K562 (cell line): Measurements from ENCODE around the gene TPGS1. TPM values are rescaled to one million over a fixed set of nuclear protein-coding genes. Genes with fewer than 3 reads are reported as not detected.

Experiments
- ARID2 ChIP-seq: fragments of 450-650 bp; IDR thresholded peaks from 2 replicates; pipeline ENCODE4 v1.6.1; 2017; ENCODE audit warnings: antibody characterized with exemption, mild to moderate bottlenecking
- CLOCK ChIP-seq: fragments of 250-450 bp; sonication (Bioruptor Pico); IDR thresholded peaks from 2 replicates; pipeline ENCODE4 v1.4.0; 2020; ENCODE audit warnings: mild to moderate bottlenecking, moderate library complexity, borderline replicate concordance
- ELK1 ChIP-seq: sonication (generic); formaldehyde crosslinking; IDR thresholded peaks from 2 replicates; pipeline ENCODE4 v1.8.1; 2022; ENCODE audit warnings: missing genetic modification reagents
- ETS2 ChIP-seq: IDR thresholded peaks from 2 replicates; pipeline ENCODE4 v1.6.1; 2016; ENCODE audit warnings: borderline replicate concordance, missing genetic modification characterization, mild to moderate bottlenecking, moderate library complexity, missing compliant biosample characterization; ENCODE audit not compliant: poor library complexity, severe bottlenecking
- ETV1 ChIP-seq: fragments of 450-650 bp; conservative IDR thresholded peaks from 2 replicates; pipeline ENCODE4 v1.6.1; 2016; ENCODE audit warnings: missing genetic modification characterization, control low read depth, low read depth, missing compliant biosample characterization
- FOXA1 ChIP-seq: fragments of 450-650 bp; IDR thresholded peaks from 2 replicates; pipeline ENCODE4 v1.6.1; 2016; ENCODE audit warnings: mild to moderate bottlenecking, borderline replicate concordance
- GABPB1 ChIP-seq: sonication (generic); formaldehyde crosslinking; IDR thresholded peaks from 2 replicates; pipeline ENCODE4 v1.8.0; 2022; ENCODE audit warnings: mild to moderate bottlenecking, missing genetic modification reagents
- GTF2F1 ChIP-seq: IDR thresholded peaks from 2 replicates; pipeline ENCODE4 v1.6.1; 2011; ENCODE audit warnings: low read depth, low read length, improper control_type of control experiment
- HDAC8 ChIP-seq: fragments of 450-650 bp; IDR thresholded peaks from 2 replicates; pipeline ENCODE4 v1.6.1; 2016; ENCODE audit warnings: mild to moderate bottlenecking, missing genetic modification characterization, moderate library complexity, missing compliant biosample characterization
- HIVEP1 ChIP-seq: fragments of 250-450 bp; sonication (Bioruptor Pico); IDR thresholded peaks from 2 replicates; pipeline ENCODE4 v1.4.0; 2020; ENCODE audit warnings: mild to moderate bottlenecking
- KLF13 ChIP-seq: fragments of 450-650 bp; IDR thresholded peaks from 2 replicates; pipeline ENCODE4 v1.6.1; 2016; ENCODE audit warnings: missing genetic modification characterization, low read depth, mild to moderate bottlenecking, missing compliant biosample characterization, moderate library complexity, borderline replicate concordance
- MTA3 ChIP-seq: fragments of 450-650 bp; formaldehyde crosslinking; IDR thresholded peaks from 2 replicates; pipeline ENCODE4 v1.6.1; 2017; ENCODE audit warnings: mild to moderate bottlenecking, borderline replicate concordance
- MTF1 ChIP-seq: fragments of 250-450 bp; sonication (Bioruptor Pico); IDR thresholded peaks from 2 replicates; pipeline ENCODE4 v1.9.0; 2021; ENCODE audit warnings: moderate library complexity, mild to moderate bottlenecking, inconsistent platforms, borderline replicate concordance
- TAL1 ChIP-seq: fragments of 450-650 bp; IDR thresholded peaks from 2 replicates; pipeline ENCODE4 v1.6.1; 2016; ENCODE audit warnings: mild to moderate bottlenecking
- THRAP3 ChIP-seq: fragments of 450-650 bp; IDR thresholded peaks from 2 replicates; pipeline ENCODE4 v1.6.1; 2016; ENCODE audit warnings: mild to moderate bottlenecking, inconsistent platforms, borderline replicate concordance
- YBX1 ChIP-seq: fragments of 450-650 bp; IDR thresholded peaks from 2 replicates; pipeline ENCODE4 v1.7.1; 2016; ENCODE audit warnings: mild to moderate bottlenecking
- ZBTB2 ChIP-seq: fragments of 450-650 bp; IDR thresholded peaks from 2 replicates; pipeline ENCODE4 v1.6.1; 2016; ENCODE audit warnings: antibody characterized with exemption
- ZNF146 ChIP-seq: IDR thresholded peaks from one replicate; pipeline ENCODE4 v1.6.1; 2018; ENCODE audit warnings: missing compliant biosample characterization; ENCODE audit not compliant: unreplicated experiment
- ZNF175 ChIP-seq: fragments of 200-800 bp; sonication (Bioruptor generic); IDR thresholded peaks from 2 replicates; pipeline ENCODE4 v1.6.1; 2016; ENCODE audit warnings: low read depth, mild to moderate bottlenecking, missing genetic modification characterization, missing compliant biosample characterization
- ZNF408 ChIP-seq: fragments of 250-450 bp; sonication (Bioruptor Pico); IDR thresholded peaks from 2 replicates; pipeline ENCODE4 v1.4.0; 2020; ENCODE audit warnings: low read depth, mild to moderate bottlenecking, moderate library complexity
- ZNF449 ChIP-seq: fragments of 250-450 bp; sonication (Bioruptor Pico); IDR thresholded peaks from 2 replicates; pipeline ENCODE4 v1.8.0; 2022; ENCODE audit warnings: moderate library complexity, mild to moderate bottlenecking, inconsistent platforms
- ZNF79 ChIP-seq: fragments of 250-450 bp; sonication (Bioruptor Pico); IDR thresholded peaks from 2 replicates; pipeline ENCODE4 v1.4.0; 2020; ENCODE audit warnings: low read depth, mild to moderate bottlenecking, moderate library complexity
- polyA plus RNA-seq, 8 experiments: library from polyadenylated mRNA; depleted of rRNA in 4 of 8; stranded (reverse) in 5 of 8; unstranded in 3 of 8; fragments of >200 nt; fragmentation: Nextera tagmentation in 2 of 8; fragmentation: Illumina TruSeq in 1 of 8; extraction: Ambion mirVana in 2 of 8; extraction: Trizol in 1 of 8; gene quantifications; 2 replicates each; pipeline versions ENCODE4 v1.2.1 to v1.2.3, GENCODE V29; 2011 to 2014; ENCODE audit warnings: inconsistent platforms in 1 of 8, missing spikeins in 1 of 8
- total RNA-seq, 7 experiments: library from RNA; depleted of rRNA in 6 of 7; stranded (reverse); fragments of >200 nt in 6 of 7; fragmentation: Illumina TruSeq in 2 of 7; extraction: Trizol in 2 of 7; gene quantifications; 2 replicates each; pipeline versions ENCODE4 v1.2.1 to v1.2.3, GENCODE V29; 2011 to 2021; ENCODE audit warnings: low replicate concordance in 1 of 7

The TPGS1 gene
- total and polyA plus RNA-seq, 9 of the 15 experiments (the other 6 are each of a cell fraction or from before 2014, with no cell fraction given): 0.30 to 31.6 (median 1.2) TPM; not detected in 2

- no peak for TF ChIP-seq CLOCK (CRISPR knock-in tag)
- no peak for TF ChIP-seq FOXA1
- TF ChIP-seq TAL1: no peak
- TF ChIP-seq MTA3: 0 out of 2 replicates have a peak, but pooled peaks have one; percentile 54
- no peak for TF ChIP-seq ZNF449
- no peak for TF ChIP-seq ELK1 (CRISPR knock-in tag)
- TF ChIP-seq ARID2: 0 out of 2 replicates have a peak, but pooled peaks have one; percentile 7
- TF ChIP-seq ZNF408 (CRISPR knock-in tag): no peak
- no peak for TF ChIP-seq GABPB1
- TF ChIP-seq ZNF79: no peak
- TF ChIP-seq ETV1 (tag): no peak
- TF ChIP-seq ZNF175 (CRISPR knock-in tag): no peak
- no peak for TF ChIP-seq THRAP3
- TF ChIP-seq MTF1 (CRISPR knock-in tag): no peak
- TF ChIP-seq KLF13 (tag): peak; percentile 83; the same call in 1 of the 2 replicates
- no peak for TF ChIP-seq HDAC8 (tag)
- TF ChIP-seq YBX1: no peak
- no peak for TF ChIP-seq ETS2 (tag)
- TF ChIP-seq GTF2F1: no peak
- TF ChIP-seq ZNF146: no peak
- TF ChIP-seq HIVEP1 (CRISPR knock-in tag): no peak
- no peak for TF ChIP-seq ZBTB2
Observed at GRCh38 chr19:495402-496111, 11.7 kb upstream of the TPGS1 start (continued).
